T-helper 2 cell (primary cell): ENCODE data around the gene LYRM4.
A peak's percentile ranks its signal among the peaks of the same experiment; 100 is the strongest.
"Not testable (repeated sequence)": the region's sequence is repeated elsewhere in the genome, so short reads cannot be mapped to it uniquely, and the experiment has no call there.

Experiments used
- DNase-seq, 5 experiments: peaks; one replicate each; pipeline versions ENCODE4 v3.0.0 to v3.0.0-alpha.2; 2012 to 2022

Gene LYRM4

GRCh38 chr6:5139828-5140771, 120.7 kb downstream of the LYRM4 start:
- DNase-seq = no peak

DNA sequence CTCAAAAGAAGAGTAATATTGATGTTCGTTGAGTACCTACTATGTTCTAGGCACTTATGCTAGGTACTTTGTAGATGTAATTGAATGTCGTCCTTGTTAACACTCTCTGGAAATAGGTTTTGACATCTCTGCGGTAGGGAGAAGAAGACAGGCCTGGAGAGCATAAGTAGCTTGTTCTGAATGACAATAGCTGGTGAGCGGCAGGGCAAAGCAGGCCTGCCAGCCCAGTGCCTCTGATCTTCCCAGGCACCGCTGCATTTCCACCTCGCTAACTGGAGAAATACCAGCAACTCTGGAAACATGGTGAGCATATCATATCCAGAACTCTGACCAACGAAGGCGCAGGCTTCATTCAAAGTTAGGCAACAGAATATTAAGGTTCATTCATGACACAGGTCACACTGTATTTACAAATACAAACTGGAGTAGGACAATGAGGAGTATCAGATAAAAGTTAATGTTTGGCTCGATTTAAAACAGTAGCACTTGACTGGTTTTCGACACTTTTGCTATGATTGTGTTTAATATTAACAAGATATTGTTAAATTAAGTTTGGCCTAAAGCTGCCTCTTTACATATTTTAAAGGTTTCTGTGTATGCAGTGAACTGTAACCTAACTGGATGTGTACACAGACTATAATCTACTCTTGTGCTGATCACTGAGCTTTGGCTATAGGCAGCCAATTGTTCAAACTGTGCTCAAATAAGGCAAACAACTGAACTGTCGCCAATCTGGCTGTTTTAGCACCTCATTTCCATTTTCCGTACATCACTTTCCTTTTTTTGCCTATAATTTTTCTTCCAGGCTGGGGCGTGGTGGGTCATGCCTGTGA, 121.5 kb downstream of the LYRM4 start:
- no peak for DNase-seq

GRCh38 chr6:5136851-5137250, 123.9 kb downstream of the LYRM4 start:
- no peak for DNase-seq

DNA sequence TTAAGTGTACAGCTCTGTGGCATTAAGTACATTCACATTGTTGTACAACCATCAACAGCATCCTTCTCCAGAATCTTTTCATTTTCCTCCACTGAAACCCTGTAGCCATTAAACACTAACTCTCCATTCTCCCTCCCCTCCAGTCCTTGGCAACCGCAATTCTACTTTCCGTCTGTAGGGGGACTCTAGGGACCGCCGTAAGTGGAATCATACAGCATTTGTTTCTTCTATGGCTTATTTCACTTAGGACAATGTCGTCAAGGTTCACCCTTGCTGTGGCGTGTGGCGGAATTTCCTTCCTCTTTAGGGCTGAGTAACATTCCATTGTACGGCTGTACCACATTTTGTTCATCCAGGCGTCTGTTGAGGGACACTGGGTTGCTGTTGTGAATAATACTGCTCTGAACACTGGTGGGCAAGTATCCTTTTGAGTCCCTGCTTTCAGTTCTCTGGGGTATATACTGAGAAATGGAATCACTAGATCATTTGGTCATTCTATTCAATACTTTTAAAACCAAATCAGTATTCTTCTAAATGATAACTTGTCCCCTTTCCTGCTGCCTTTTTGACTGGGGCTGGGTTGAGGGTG, 124.9 kb downstream of the LYRM4 start:
- peak in 2 of 5 experiments; percentile 11 to 52 for DNase-seq

- no peak for DNase-seq
Observed at GRCh38 chr6:5133943-5134342, 126.8 kb downstream of the LYRM4 start.

- DNase-seq = no peak
Observed at GRCh38 chr6:5132731-5133130, 128.0 kb downstream of the LYRM4 start.

DNA sequence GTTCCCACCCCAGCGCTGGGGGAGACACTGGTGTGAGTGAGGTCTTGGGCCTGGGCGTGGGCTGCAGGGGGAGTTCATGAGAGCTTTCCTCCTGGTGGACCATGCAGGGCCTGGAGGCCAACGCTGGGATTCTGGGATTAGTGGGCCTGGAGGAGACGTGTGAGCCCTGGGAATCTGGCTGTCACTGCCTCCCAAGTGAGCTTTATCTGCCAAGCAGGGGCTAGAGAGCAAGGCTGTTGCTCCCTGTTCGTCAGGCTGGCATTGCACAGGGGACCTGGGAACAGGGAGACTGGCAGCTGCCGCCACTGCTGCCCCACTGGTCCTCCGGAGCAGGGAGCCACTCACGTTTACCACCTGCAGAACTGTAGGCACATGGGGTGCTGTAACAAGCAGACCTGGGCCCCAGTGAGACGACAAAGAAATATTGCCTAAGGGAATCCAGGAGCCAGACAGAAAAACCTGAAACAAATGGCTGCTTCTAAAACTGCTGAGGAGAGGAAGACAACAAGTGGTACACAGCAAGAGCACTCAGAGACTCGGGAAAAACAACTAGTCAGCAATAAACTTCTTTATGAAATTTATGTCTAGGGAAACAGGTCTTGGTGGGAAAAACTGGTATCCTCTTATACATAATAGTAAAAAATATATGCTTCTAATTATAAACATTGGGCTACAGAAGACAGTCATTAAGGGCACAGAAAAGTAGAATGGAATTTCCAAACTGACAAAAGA, 130.4 kb downstream of the LYRM4 start:
- DNase-seq = no peak

GRCh38 chr6:5128351-5128750, 132.4 kb downstream of the LYRM4 start:
- DNase-seq = no peak

DNA sequence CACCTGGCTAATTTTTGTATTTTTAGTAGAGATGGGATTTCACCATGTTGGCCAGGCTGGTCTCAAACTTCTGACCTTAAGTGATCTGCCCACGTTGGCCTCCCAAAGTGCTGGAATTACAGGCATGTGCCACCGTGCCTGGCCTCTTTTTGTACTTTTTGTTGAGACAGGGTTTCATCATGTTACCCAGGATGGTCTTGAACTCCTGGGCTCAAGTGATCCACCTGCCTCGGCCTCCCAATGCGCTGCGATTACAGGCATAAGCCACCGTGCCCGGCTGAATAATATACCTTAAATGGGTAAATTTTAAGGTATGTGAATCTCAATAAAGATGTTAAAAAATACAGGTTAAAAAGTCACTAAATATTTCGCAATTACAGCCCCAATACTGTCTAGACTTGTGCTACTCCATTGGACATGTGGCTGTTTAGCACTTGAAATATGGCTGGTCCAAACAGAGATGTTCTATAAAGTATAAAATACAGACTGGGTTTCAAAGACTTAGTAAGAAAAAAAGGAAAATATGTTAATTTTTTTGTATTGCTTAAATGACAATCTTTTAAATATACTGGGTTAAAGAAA, 133.6 kb downstream of the LYRM4 start:
- no peak for DNase-seq

DNA sequence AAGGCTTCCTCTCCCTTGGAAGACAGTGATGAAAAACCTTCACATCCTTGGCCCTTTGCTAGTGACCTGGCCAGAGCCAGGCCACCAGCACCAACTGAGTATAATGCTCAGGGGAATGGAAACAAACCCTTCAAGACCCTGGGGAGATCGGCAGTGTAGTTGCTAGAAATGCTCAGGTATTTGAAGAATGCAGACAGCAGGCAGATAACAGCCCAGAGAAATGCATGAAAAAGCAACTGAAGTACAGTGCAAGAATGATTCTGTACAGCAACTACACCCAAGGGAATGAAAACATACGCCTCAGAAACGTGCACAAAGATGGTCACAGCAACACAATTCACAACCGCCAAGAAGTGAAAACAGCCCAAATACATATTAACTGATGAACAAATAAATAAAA, 134.5 kb downstream of the LYRM4 start:
- DNase-seq = no peak

- no peak for DNase-seq
Observed at GRCh38 chr6:5125152-5126006, 135.4 kb downstream of the LYRM4 start.

- no peak for DNase-seq
Observed at GRCh38 chr6:5124526-5124925, 136.2 kb downstream of the LYRM4 start.

- no peak for DNase-seq
Observed at GRCh38 chr6:5123296-5124143, 137.2 kb downstream of the LYRM4 start.

DNA sequence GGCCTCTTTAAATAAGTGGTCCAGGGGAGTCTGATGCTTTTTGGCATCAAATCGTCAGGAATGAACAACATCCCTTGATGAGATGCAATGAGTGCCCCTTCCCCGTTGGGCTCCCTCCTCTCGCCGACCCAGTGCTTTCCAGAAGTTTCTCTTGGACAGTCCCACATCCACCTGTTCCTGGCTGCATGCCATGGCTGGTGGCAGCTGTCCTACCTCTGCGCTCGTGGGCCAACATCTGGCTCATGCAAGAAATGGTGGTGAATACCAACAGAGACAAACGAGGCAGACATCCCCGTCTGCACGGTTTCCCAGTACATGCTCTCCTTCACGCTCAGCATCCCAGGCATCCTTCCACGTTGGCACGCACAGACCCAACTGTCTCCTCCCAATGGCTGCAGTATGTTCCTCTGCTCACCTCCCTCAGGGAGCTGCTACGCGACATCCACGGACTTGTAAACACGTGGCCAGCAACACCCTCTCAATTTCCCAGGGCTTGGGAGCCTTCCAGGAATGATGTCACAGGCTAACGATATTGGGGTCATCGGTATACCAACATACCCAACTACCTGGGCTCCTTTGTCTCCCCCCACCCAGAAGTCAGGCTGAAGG, 138.1 kb downstream of the LYRM4 start:
- DNase-seq = no peak

DNA sequence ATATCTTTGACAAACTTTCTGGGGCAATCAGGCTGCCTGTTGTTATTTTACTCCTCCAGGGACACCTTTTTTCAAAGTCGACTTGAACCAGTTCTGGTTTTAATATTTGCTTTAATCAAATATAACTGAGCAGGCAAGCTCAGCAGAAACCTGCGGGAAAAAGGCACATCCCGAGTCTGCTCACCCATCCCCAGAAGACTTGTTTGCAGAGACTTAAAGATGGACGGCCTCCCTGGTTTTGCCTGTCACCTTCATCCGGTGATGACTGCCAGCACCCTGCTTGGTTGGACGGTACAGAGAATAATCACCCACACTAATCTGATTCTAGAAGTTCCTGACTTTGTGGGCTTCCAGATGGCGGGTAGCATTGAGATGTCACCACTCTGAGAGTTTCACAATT, 138.8 kb downstream of the LYRM4 start:
- no peak for DNase-seq

DNA sequence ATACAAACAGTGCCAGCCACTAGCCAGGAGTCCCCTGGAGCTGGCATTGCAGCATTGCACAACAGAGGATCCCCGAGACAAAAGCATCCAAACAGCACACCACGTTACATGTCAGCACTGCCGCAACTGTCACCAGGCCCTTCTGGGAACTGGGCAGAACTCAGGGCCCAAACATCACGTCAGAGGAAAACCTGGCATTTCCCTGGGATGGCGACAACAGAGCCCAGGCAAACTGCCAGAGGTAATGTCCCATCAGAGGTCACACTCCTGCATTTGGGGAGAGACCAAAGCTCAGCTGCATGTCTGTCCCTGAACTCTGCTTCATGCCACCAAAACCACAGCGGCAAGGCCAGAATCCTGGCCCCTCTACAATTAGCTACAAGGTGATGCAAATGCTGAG, 139.3 kb downstream of the LYRM4 start:
- no peak for DNase-seq

DNA sequence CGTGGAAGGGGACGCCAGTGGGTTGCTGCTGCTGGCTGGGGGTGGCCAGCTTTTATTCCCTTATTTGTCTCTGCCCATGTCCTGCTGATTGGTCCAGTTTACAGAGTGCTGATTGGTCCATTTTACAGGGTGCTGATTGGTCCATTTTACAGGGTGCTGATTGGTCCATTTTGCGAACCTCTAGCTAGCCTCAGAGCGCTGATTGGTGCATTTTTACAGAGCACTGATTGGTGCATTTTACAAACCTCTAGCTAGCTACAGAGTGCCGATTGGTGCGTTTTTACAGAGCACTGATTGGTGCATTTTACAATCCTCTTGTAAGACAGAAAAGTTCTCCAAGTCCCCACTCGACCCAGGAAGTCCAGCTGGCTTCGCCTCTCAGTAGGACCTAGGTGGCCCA, 140.2 kb downstream of the LYRM4 start:
- DNase-seq = not testable (repeated sequence)

DNA sequence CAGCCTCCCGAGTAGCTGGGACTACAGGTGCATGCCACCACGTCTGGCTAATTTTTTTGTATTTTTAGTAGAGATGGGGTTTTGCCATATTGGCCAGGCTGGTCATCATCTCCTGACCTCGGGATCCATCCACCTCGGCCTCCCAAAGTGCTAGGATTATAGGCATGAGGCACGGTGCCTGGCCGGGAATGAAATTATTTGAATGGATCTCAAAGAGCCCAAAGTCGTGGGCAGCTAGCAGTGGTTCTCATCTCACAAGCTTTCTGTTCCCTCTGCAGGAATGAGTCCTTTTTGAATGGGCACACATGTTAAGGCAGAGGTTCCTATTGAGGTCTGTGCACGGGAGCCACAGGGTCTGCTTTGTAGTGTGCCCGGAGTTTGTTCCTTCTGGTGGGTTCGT, 140.7 kb downstream of the LYRM4 start:
- DNase-seq = no peak

- DNase-seq = no peak
Observed at GRCh38 chr6:5119090-5119951, 141.4 kb downstream of the LYRM4 start.
